Measurements from ENCODE around the gene OBSCN.

Gene OBSCN

GRCh38 chr1:228287541-228288425 is 79.9 kb downstream of the OBSCN start:
- DNase-seq (ENCODE audit: low read depth in 3 of 3) = no peak

DNA sequence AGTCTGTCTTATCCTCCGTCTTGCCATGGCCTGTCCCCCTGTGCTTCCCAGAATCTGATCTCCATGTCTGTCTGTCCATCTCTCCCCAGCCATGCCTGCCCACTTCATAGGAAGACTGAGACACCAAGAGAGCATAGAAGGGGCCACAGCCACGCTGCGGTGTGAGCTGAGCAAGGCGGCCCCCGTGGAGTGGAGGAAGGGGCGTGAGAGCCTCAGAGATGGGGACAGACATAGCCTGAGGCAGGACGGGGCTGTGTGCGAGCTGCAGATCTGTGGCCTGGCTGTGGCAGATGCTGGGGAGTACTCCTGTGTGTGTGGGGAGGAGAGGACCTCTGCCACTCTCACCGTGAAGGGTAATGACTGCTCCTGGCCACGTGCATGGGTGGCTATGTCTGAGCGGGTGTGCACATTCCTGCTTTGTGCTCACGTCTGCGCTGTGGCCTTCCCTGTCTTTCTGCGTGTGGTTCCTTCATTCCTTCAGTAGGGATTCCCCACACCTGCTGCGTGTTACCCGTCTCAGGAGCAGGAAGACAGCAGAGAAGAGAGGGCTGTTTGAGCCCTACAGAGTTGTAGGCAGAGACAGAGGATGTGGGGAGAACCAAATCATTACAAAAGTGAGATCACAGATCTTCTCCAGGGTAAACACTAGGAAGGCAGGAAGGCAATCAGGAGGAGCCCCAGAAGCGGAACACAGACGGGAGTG is 80.8 kb downstream of the OBSCN start:
- DNase-seq (ENCODE audit: low read depth in 3 of 3) = no peak

GRCh38 chr1:228289239-228289849 is 81.5 kb downstream of the OBSCN start:
- DNase-seq (ENCODE audit: low read depth in 3 of 3) = no peak

DNA sequence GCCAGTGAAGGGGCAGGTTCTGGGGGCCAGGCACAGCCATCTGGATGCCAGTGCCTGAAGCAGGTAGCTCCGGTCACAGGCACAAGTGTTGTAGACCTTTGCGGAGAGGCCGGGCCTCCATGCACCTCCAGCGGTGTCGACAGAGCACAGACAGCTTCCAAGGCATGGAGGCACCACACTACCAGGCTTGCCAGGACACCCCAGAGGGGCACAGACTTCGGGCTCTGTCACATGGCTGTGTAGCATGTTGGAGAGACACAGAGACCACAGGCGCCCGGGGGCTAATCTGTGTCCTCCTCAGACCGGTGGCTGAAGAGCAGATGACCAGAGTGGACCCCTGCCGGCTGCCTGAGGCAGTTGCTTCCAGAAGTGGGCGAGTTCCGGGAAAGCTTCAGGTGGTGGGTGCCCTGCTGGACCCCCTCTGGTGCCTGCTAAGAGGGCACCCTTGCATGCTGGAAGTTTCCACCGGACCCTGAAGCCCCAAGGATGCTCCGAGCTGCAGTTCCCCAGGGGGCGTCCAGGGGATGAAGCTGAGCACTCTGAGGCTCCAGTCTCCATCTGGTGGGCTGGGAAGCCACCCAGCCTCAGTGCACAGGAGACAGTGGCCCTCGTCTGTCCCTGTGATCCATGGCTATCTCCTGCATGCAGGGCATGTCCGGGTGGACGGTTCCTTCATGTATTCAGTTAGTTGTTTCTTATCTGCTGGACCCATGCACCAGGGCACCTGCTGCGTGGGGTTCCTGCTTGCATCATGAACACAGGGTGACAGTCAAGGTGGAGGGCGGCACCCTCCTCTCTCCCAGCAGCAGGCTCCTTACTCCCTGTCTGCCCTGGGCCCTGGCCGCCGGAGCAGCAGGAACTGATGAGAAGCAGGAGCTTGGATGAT is 82.4 kb downstream of the OBSCN start:
- DNase-seq (ENCODE audit: low read depth in 3 of 3) = no peak

- no peak for DNase-seq (ENCODE audit: low read depth in 3 of 3)
These were observed 84.2 kb downstream of the OBSCN start for GRCh38 chr1:228291906-228292608.

DNA sequence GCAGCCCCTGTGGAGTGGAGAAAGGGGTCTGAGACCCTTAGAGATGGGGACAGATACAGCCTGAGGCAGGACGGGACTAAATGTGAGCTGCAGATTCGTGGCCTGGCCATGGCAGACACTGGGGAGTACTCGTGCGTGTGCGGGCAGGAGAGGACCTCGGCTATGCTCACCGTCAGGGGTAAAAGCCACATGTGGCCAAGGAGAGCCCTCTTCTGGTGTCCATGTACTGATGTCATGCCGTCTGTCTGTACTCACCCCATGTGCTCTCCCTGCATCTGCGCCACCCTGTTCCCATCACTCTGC is 84.7 kb downstream of the OBSCN start:
- DNase-seq (ENCODE audit: low read depth in 3 of 3) = no peak

- no peak for DNase-seq (ENCODE audit: low read depth in 3 of 3)
These were observed 85.5 kb downstream of the OBSCN start for GRCh38 chr1:228293393-228293792.

DNA sequence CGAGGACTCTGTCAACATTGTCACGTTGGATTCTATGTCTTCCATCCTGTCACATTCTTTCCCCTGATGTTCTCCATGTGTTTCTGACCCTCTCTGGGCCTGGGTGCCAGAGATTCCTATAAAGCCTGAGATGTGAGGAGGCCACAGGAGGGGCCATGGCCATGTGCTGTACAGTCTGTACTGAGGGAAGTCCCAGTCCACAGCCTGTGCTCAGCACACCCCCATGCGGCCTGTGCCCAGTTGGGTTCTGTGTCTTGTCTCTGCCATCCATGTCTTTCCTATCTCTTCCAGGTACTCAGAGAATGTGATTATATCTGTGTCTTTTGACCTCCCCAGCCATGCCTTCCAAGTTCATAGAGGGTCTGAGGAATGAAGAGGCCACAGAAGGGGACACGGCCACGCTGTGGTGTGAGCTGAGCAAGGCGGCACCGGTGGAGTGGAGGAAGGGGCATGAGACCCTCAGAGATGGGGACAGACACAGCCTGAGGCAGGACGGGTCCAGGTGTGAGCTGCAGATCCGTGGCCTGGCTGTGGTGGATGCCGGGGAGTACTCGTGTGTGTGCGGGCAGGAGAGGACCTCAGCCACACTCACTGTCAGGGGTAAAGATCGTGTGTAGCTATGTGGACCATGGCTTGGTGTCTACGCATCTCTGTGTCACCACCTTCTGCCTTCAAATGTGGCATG is 86.1 kb downstream of the OBSCN start:
- DNase-seq (ENCODE audit: low read depth in 3 of 3) = no peak

GRCh38 chr1:228294717-228295116 is 86.9 kb downstream of the OBSCN start:
- DNase-seq (ENCODE audit: low read depth in 3 of 3) = no peak

GRCh38 chr1:228295201-228295600 is 87.4 kb downstream of the OBSCN start:
- DNase-seq (ENCODE audit: low read depth in 3 of 3) = no peak

DNA sequence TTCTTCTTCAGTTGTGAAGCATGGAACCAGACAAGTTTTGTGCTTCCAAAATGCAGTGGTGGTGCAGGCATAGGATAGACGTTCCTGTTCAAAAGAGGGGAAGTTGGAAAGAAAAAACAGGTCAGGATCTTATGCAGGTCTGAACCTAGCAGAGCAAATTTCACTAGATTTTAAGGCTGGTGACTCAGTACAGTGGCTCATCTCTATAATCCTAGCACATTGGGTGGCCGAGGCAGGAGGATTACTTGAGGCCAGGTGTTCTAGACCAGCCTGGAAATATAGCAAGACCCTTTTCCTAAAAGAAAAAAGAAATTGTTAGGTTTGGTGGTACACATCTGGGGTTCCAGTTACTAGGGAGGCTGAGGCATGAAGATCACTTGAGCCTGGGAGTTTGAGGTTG is 88.1 kb downstream of the OBSCN start:
- DNase-seq (ENCODE audit: low read depth in 3 of 3) = no peak

GRCh38 chr1:228297242-228297641 is 89.4 kb downstream of the OBSCN start:
- no peak for DNase-seq (ENCODE audit: low read depth in 3 of 3)

- DNase-seq (ENCODE audit: low read depth in 3 of 3) = no peak
These were observed 90.0 kb downstream of the OBSCN start for GRCh38 chr1:228297822-228298221.

DNA sequence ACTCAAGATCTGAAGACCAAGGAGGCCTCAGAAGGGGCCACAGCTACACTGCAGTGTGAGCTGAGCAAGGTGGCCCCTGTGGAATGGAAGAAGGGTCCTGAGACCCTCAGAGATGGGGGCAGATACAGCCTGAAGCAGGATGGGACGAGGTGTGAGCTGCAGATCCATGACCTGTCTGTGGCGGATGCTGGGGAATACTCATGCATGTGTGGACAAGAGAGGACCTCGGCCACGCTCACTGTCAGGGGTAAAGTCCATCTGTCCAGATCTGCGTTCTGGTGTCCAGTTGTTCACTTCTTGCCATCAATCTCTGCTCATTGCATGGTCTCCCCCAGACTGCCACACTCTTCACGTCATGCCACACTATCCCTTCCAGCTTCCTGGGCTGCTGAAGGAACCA is 90.6 kb downstream of the OBSCN start:
- DNase-seq (ENCODE audit: low read depth in 3 of 3) = no peak

DNA sequence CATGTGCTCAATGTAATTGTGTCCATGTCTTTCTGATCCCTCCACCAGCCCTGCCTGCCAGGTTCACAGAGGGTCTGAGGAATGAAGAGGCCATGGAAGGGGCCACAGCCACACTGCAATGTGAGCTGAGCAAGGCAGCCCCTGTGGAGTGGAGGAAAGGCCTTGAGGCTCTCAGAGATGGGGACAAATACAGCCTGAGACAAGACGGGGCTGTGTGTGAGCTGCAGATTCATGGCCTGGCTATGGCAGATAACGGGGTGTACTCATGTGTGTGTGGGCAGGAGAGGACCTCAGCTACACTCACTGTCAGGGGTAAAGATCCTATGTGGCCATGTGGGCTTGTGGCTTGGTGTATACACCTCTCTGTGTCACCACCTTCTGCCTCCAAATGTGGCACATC is 91.4 kb downstream of the OBSCN start:
- no peak for DNase-seq (ENCODE audit: low read depth in 3 of 3)

GRCh38 chr1:228299901-228300300 is 92.1 kb downstream of the OBSCN start:
- DNase-seq (ENCODE audit: low read depth in 3 of 3) = no peak

DNA sequence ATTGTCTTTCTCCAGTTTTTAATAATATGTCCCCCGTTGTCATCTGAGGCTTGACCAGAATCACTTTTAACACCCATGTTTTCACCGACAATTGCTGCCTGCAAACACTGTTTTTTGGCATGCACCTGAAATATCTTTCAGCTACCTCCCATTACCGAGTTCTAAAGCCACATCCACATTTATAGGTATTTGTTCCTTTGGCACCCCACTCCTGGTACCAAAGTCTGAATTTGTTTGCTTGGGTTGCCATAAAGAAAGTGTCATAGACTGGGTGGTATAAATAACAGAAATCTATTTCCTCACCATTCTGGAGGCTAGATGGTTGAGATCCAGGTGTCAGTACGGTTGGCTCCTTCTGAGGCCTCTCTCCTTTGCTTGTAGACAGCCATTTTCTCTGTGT is 94.2 kb downstream of the OBSCN start:
- no peak for DNase-seq (ENCODE audit: low read depth in 3 of 3)

- DNase-seq (ENCODE audit: low read depth in 3 of 3) = no peak
These were observed 95.8 kb downstream of the OBSCN start for GRCh38 chr1:228303596-228303995.

DNA sequence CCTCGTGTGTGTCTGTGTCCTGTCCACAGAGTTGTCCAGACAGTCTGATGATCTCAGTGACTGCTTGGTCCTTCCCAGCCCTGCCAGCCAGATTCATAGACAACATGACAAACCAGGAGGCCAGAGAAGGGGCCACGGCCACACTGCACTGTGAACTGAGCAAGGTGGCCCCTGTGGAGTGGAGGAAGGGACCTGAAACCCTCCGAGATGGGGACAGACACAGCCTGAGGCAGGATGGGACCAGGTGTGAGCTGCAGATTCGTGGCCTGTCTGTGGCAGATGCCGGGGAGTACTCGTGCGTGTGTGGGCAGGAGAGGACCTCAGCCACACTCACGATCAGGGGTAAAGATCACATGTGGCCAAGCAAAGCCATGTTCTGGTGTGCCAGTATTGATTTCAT is 96.4 kb downstream of the OBSCN start:
- no peak for DNase-seq (ENCODE audit: low read depth in 3 of 3)

GRCh38 chr1:228304766-228305395 is 97.0 kb downstream of the OBSCN start:
- no peak for DNase-seq (ENCODE audit: low read depth in 3 of 3)
